IMR-90 (cell line): ENCODE results near the gene AMBP. TPM values are rescaled to one million over a fixed set of nuclear protein-coding genes. Genes with fewer than 3 reads are reported as not detected.

Experiments used
- ATAC-seq: fragments of 200-7000 bp; cut with Tn5 transposase; 2 replicates; pipeline ENCODE4 v1.9.1; 2020; ENCODE audit warnings: low read depth, mild to moderate bottlenecking, moderate library complexity
- BruUV-seq: library from RNA; stranded (reverse); fragments of 400-500 nt; replicated peaks from 2 replicates; lab custom pipeline; 2021; lab: Mats Ljungman, UMichigan
- CTCF ChIA-PET: fragments of 300-600 bp; formaldehyde crosslinking; extraction: SDS; loops from one replicate; lab custom pipeline; 2021; ENCODE audit warnings: antibody characterized with exemption; lab: Yijun Ruan, JAX
- POLR2A ChIA-PET: fragments of 300-600 bp; sonication (Branson Sonifier 250); formaldehyde crosslinking; loops from one replicate; lab custom pipeline; 2022; ENCODE audit warnings: antibody characterized with exemption; ENCODE audit not compliant: unreplicated experiment; lab: Charles Lee
- DNase-seq: peaks from one replicate; pipeline ENCODE4 v3.0.0; 2013
- H2AFZ ChIP-seq: replicated peaks from 2 replicates; pipeline ENCODE3; 2013; ENCODE audit warnings: low read length, mild to moderate bottlenecking; ENCODE audit not compliant: poor library complexity
- H2AK5ac ChIP-seq: 2 replicates; pipeline ENCODE4 v1.6.1; 2013; ENCODE audit warnings: low read depth, low read length, inconsistent platforms
- H2AK9ac ChIP-seq: replicated peaks from 2 replicates; pipeline ENCODE3; 2013; ENCODE audit warnings: mild to moderate bottlenecking, low read depth, low read length, moderate library complexity; ENCODE audit not compliant: poor library complexity
- H2BK120ac ChIP-seq: 2 replicates; pipeline ENCODE4 v1.6.1; 2013; ENCODE audit warnings: low read depth, low read length, inconsistent platforms
- H2BK15ac ChIP-seq: 3 replicates; pipeline ENCODE4 v1.6.1; 2013; ENCODE audit warnings: low read depth, low read length, inconsistent platforms
- H2BK20ac ChIP-seq: 2 replicates; pipeline ENCODE4 v1.6.1; 2013; ENCODE audit warnings: low read depth, mild to moderate bottlenecking, inconsistent platforms, low read length, moderate library complexity
- H2BK5ac ChIP-seq: 2 replicates; pipeline ENCODE4 v1.6.1; 2013; ENCODE audit warnings: mild to moderate bottlenecking, low read depth, low read length, inconsistent platforms; ENCODE audit not compliant: poor library complexity, severe bottlenecking
- H3K14ac ChIP-seq: replicated peaks from 2 replicates; pipeline ENCODE4 v1.6.1; 2013; ENCODE audit warnings: low read depth, low read length, inconsistent platforms
- H3K18ac ChIP-seq: 2 replicates; pipeline ENCODE4 v1.6.1; 2013; ENCODE audit warnings: low read depth, low read length, control low read depth
- H3K23ac ChIP-seq: 2 replicates; pipeline ENCODE4 v1.6.1; 2013; ENCODE audit warnings: low read depth, low read length, inconsistent platforms
- H3K27ac ChIP-seq: 2 replicates; pipeline ENCODE4 v1.5.1; 2013; ENCODE audit warnings: mild to moderate bottlenecking, control low read depth, low read length; ENCODE audit not compliant: insufficient read depth
- H3K27me3 ChIP-seq: 2 replicates; pipeline ENCODE4 v1.6.1; 2013; ENCODE audit warnings: low read length; ENCODE audit not compliant: control insufficient read depth, insufficient read depth
- H3K36me3 ChIP-seq: 2 replicates; pipeline ENCODE4 v1.6.1; 2013; ENCODE audit warnings: low read length, mixed read lengths; ENCODE audit not compliant: control insufficient read depth, insufficient read depth
- H3K4ac ChIP-seq: 2 replicates; pipeline ENCODE4 v1.6.1; 2013; ENCODE audit warnings: low read depth, low read length, inconsistent platforms
- H3K4me1 ChIP-seq: 2 replicates; pipeline ENCODE4 v1.6.1; 2013; ENCODE audit warnings: low read length, mixed read lengths; ENCODE audit not compliant: control insufficient read depth, insufficient read depth
- H3K4me2 ChIP-seq: 2 replicates; pipeline ENCODE4 v1.6.1; 2013; ENCODE audit warnings: low read depth, mild to moderate bottlenecking, control low read depth, low read length, moderate library complexity
- H3K4me3 ChIP-seq: 2 replicates; pipeline ENCODE4 v1.5.1; 2013; ENCODE audit warnings: low read depth, mild to moderate bottlenecking, control low read depth, low read length, moderate library complexity; ENCODE audit not compliant: insufficient read depth
- H3K56ac ChIP-seq: 2 replicates; pipeline ENCODE4 v1.6.1; 2013; ENCODE audit warnings: low read length, inconsistent platforms; ENCODE audit not compliant: insufficient read depth; ENCODE audit errors: extremely low read depth
- H3K79me1 ChIP-seq, 2 experiments: 2 replicates each; pipeline ENCODE4 v1.6.1; 2013; ENCODE audit warnings: low read length in 2 of 2, inconsistent platforms in 1 of 2, low read depth in 1 of 2
- H3K9ac ChIP-seq: 2 replicates; pipeline ENCODE4 v1.6.1; 2013; ENCODE audit warnings: low read depth, low read length, control low read depth
- H3K9me1 ChIP-seq: 2 replicates; pipeline ENCODE4 v1.6.1; 2013; ENCODE audit warnings: low read length, inconsistent platforms; ENCODE audit not compliant: insufficient read depth
- H3K9me3 ChIP-seq: 2 replicates; pipeline ENCODE4 v1.6.1; 2013; ENCODE audit warnings: low read length; ENCODE audit not compliant: control insufficient read depth, insufficient read depth
- H4K20me1 ChIP-seq: 2 replicates; pipeline ENCODE4 v1.6.1; 2013; ENCODE audit warnings: low read length, inconsistent platforms; ENCODE audit not compliant: insufficient read depth
- H4K5ac ChIP-seq: 2 replicates; pipeline ENCODE4 v1.6.1; 2013; ENCODE audit warnings: mild to moderate bottlenecking, low read depth, low read length, control low read depth
- H4K8ac ChIP-seq, 2 experiments: 2 replicates each; pipeline ENCODE4 v1.6.1; 2013; ENCODE audit warnings: low read depth in 2 of 2, low read length in 2 of 2, control low read depth in 1 of 2, inconsistent platforms in 1 of 2
- H4K91ac ChIP-seq: 2 replicates; pipeline ENCODE4 v1.6.1; 2013; ENCODE audit warnings: low read depth, low read length, inconsistent platforms; ENCODE audit not compliant: insufficient read depth
- BHLHE40 ChIP-seq: fragments of 150-350 bp; IDR thresholded peaks from 2 replicates; pipeline ENCODE4 v1.6.1; 2016; ENCODE audit warnings: mild to moderate bottlenecking, low read depth, low read length
- CHD1 ChIP-seq: IDR thresholded peaks from 2 replicates; pipeline ENCODE4 v1.6.1; 2012; ENCODE audit warnings: low read depth, low read length, improper control_type of control experiment
- ELK1 ChIP-seq: fragments of 150-350 bp; IDR thresholded peaks from 2 replicates; pipeline ENCODE4 v1.6.1; 2016; ENCODE audit warnings: low read depth, mild to moderate bottlenecking, low read length, moderate library complexity, borderline replicate concordance
- FOS ChIP-seq: fragments of 150-350 bp; IDR thresholded peaks from 2 replicates; pipeline ENCODE4 v1.6.1; 2016; ENCODE audit warnings: low read depth, low read length
- MAFK ChIP-seq: IDR thresholded peaks from 2 replicates; pipeline ENCODE4 v1.6.1; 2012; ENCODE audit warnings: low read depth, low read length, improper control_type of control experiment
- MXI1 ChIP-seq: IDR thresholded peaks from 2 replicates; pipeline ENCODE4 v1.6.1; 2012; ENCODE audit warnings: low read depth, mild to moderate bottlenecking, low read length, moderate library complexity, borderline replicate concordance
- NFE2L2 ChIP-seq: fragments of 150-350 bp; IDR thresholded peaks from 2 replicates; pipeline ENCODE4 v1.6.1; 2016; ENCODE audit warnings: low read depth, mild to moderate bottlenecking, low read length
- POLR2A ChIP-seq: IDR thresholded peaks from 2 replicates; pipeline ENCODE4 v1.6.1; 2012; ENCODE audit warnings: mild to moderate bottlenecking, low read depth, low read length
- RAD21 ChIP-seq: IDR thresholded peaks from 2 replicates; pipeline ENCODE4 v1.6.1; 2012; ENCODE audit warnings: low read length, improper control_type of control experiment
- RFX5 ChIP-seq: IDR thresholded peaks from 2 replicates; pipeline ENCODE4 v1.8.0; 2012; ENCODE audit warnings: low read depth, mild to moderate bottlenecking, low read length, moderate library complexity
- SMC3 ChIP-seq: fragments of 150-350 bp; IDR thresholded peaks from 2 replicates; pipeline ENCODE4 v1.6.1; 2016; ENCODE audit warnings: low read depth, mild to moderate bottlenecking, antibody characterized with exemption, low read length, moderate library complexity
- USF2 ChIP-seq: fragments of 150-350 bp; IDR thresholded peaks from 2 replicates; pipeline ENCODE4 v1.6.1; 2017; ENCODE audit warnings: mild to moderate bottlenecking, antibody characterized with exemption, low read length, low read depth
- WGBS, 2 experiments: methylation state at CpG; one replicate each; pipeline versions ENCODE4 v1.1.5 to v1.1.7; 2013; ENCODE audit warnings: missing lambda C conversion rate in 2 of 2; ENCODE audit not compliant: insufficient read length in 1 of 2; ENCODE audit errors: extremely low coverage in 2 of 2; 5-methylcytosine and 5-hydroxymethylcytosine counted together
- dilution Hi-C: fragments of 300-500 bp; cut with HindIII; formaldehyde crosslinking; loops from one replicate; pipeline ENCODE4 v1.14.3; 2018; ENCODE audit warnings: low sequenced_read_pairs; ENCODE audit not compliant: unreplicated experiment
- in situ Hi-C: fragments of 300-500 bp; cut with MboI; formaldehyde crosslinking; loops from 3 replicates; pipeline ENCODE4 v1.14.3; 2019; ENCODE audit warnings: low sequenced_read_pairs, inconsistent platforms, mixed read lengths
- intact Hi-C: fragments of 100-400 bp; cut with micrococcal nuclease; formaldehyde crosslinking; loops from 2 replicates; pipeline ENCODE4 v1.10.0; 2022
- polyA plus RNA-seq, 3 experiments: library from polyadenylated mRNA; depleted of rRNA; stranded (reverse); fragments of >200 nt; gene quantifications; 2 replicates each; pipeline ENCODE4 v1.2.3, GENCODE V29; 2012; ENCODE audit warnings: low replicate concordance in 1 of 3
- total RNA-seq: library from RNA; depleted of rRNA; stranded (reverse); fragments of >200 nt; gene quantifications from 2 replicates; pipeline ENCODE4 v1.2.3, GENCODE V29; 2012

The AMBP gene
- total and polyA plus RNA-seq, 2 of the 4 experiments (the other 2 are of a cell fraction), result not detected

- no peak overlapping the region for H3K4me2 ChIP-seq
- no peak overlapping the region for H4K91ac ChIP-seq
- H3K79me1 ChIP-seq, result no peaks in the 10 kb centered on the region; a peak in 1 of 4 replicates
- in situ Hi-C loops (no loop called here), intact Hi-C loops (no loop called here), dilution Hi-C loops (no loop called here)
- POLR2A ChIA-PET, result no interaction called here
- no peaks in the 10 kb centered on the region for H3K9me1 ChIP-seq
- no peak for DNase-seq
- H4K8ac ChIP-seq, result no peak overlapping the region
- no peak for TF ChIP-seq RFX5
- no peak for TF ChIP-seq POLR2A
- no peak for TF ChIP-seq MXI1
- no peak for TF ChIP-seq ELK1
- no peak for TF ChIP-seq CHD1
- TF ChIP-seq MAFK, result no peak
- no peak for TF ChIP-seq RAD21
- TF ChIP-seq NFE2L2, result no peak
- TF ChIP-seq FOS, result no peak
- no peak for TF ChIP-seq USF2
- TF ChIP-seq SMC3, result no peak
- no peak for TF ChIP-seq BHLHE40
- H2AK5ac ChIP-seq, result no peak overlapping the region
- H3K18ac ChIP-seq, result no peak overlapping the region
- no peaks in the 10 kb centered on the region for H3K9me3 ChIP-seq
- H2BK15ac ChIP-seq, result no peak overlapping the region
- no peak overlapping the region for H3K4me3 ChIP-seq
- no peak overlapping the region for H2BK120ac ChIP-seq
- no peaks in the 10 kb centered on the region for H3K27me3 ChIP-seq
- no peak overlapping the region for H3K27ac ChIP-seq
- BruUV-seq, result no TSS peak
- H4K20me1 ChIP-seq, result no peaks in the 10 kb centered on the region
- H4K5ac ChIP-seq, result no peak overlapping the region
- H3K56ac ChIP-seq, result no peak overlapping the region
- H3K23ac ChIP-seq, result no peak overlapping the region
- H2BK5ac ChIP-seq, result no peak overlapping the region
- 92% methylated on average over 4 of the region's 13 CpGs; no CpG with 5 or more reads in 1 of the 2 experiments for WGBS, 2 experiments
- no peak overlapping the region for H3K4ac ChIP-seq
- H3K4me1 ChIP-seq, result no peaks in the 10 kb centered on the region
- H2AFZ ChIP-seq, result no peak overlapping the region
- H2BK20ac ChIP-seq, result no peak overlapping the region
- peaks cover 40% of the 10 kb centered on the region for H3K36me3 ChIP-seq
- H3K14ac ChIP-seq, result no peak overlapping the region
- CTCF ChIA-PET, result interaction anchor here (0.7 kb wide), 1 partner anchor 36 kb away, joined by 3 read pairs; no protein-coding TSS in a partner anchor
- H2AK9ac ChIP-seq, result no peak overlapping the region
- no peak for ATAC-seq
- H3K9ac ChIP-seq, result no peak overlapping the region
Measured at GRCh38 chr9:114038724-114039313, 39.3 kb downstream of the AMBP start.
